Uterus (tissue), 4 donors: Measurements from ENCODE around the gene ZNF70. TPM values are rescaled to one million over a fixed set of nuclear protein-coding genes. Genes with fewer than 3 reads are reported as not detected.

ENCODE experiments used
- DNase-seq, 2 donors: peaks; one replicate each; pipeline ENCODE4 v3.0.0-alpha.2; 2019 to 2020
- H3K27ac ChIP-seq, 2 donors: fragments of 200-600 bp; sonication (generic); 1 replicate in 1 of 2; 2 replicates in 1 of 2; pipeline ENCODE4 v1.5.1; 2016 to 2018
- H3K27me3 ChIP-seq, 2 donors: fragments of 200-600 bp; sonication (generic); one replicate each; pipeline ENCODE4 v1.5.1; 2018 to 2019; ENCODE audit warnings: control low read depth in 1 of 2
- H3K36me3 ChIP-seq, 2 donors: fragments of 200-600 bp; sonication (generic); one replicate each; pipeline ENCODE4 v1.5.1; 2019; ENCODE audit warnings: control low read depth in 1 of 2
- H3K4me1 ChIP-seq, 2 donors: fragments of 200-600 bp; sonication (generic); one replicate each; pipeline ENCODE4 v1.5.1; 2018 to 2019; ENCODE audit warnings: control low read depth in 1 of 2
- H3K4me3 ChIP-seq, 2 donors: fragments of 200-600 bp; sonication (generic); 1 replicate in 1 of 2; 2 replicates in 1 of 2; pipeline ENCODE4 v1.5.1; 2018 to 2019; ENCODE audit warnings: mild to moderate bottlenecking in 1 of 2
- H3K9me3 ChIP-seq, 2 donors: fragments of 200-600 bp; sonication (generic); one replicate each; pipeline ENCODE4 v1.5.1; 2019; ENCODE audit warnings: control low read depth in 1 of 2
- CTCF ChIP-seq, 4 experiments: fragments of 200-600 bp in 2 of 4; fragments of 450-650 bp in 2 of 4; sonication (generic) in 2 of 4; IDR thresholded peaks; one replicate each; pipeline ENCODE4 v1.5.1; 2016 to 2019; ENCODE audit warnings: antibody characterized with exemption in 4 of 4, mild to moderate bottlenecking in 2 of 4, moderate library complexity in 1 of 4
- POLR2A ChIP-seq, 2 donors: fragments of 450-650 bp; IDR thresholded peaks; one replicate each; pipeline ENCODE4 v1.6.1; 2016; ENCODE audit warnings: antibody characterized with exemption in 2 of 2, mild to moderate bottlenecking in 1 of 2, moderate library complexity in 1 of 2
- intact Hi-C: fragments of 100-400 bp; cut with DNase I; formaldehyde crosslinking; loops from one replicate; pipeline ENCODE4 v1.15.1; 2023; ENCODE audit warnings: low total_unique reads
- total RNA-seq, 4 donors: library from RNA; depleted of rRNA in 3 of 4; stranded (reverse); fragments of >200 nt in 3 of 4; gene quantifications; one replicate each; pipeline versions ENCODE4 v1.1.0 to v1.2.4, GENCODE V29; 2014 to 2023
- donor health status: DM: yes; HTN: yes; CAD: no.

ZNF70 gene
- total RNA-seq = 10 to 100 TPM in 1 of 4 donors, 1 to 10 TPM in 3; 3.6 to 13.8 (median 6.2) TPM

GRCh38 chr22:23750714-23751440, at the start of gene ZNF70:
Gene ZNF70, minus strand, starts transcription at chr22:23751112. Its CDS starts 5,972 bp downstream, at chr22:23745140.
- H3K4me1 ChIP-seq = no peaks in the 10 kb centered on the region
- DNase-seq = peak; percentile 77 to 84
- peak within 1 kb of the TSS; percentile 54 to 90 for H3K4me3 ChIP-seq
- H3K27ac ChIP-seq = peak within 1 kb of the TSS; percentile 79
- intact Hi-C loops = no loop called here
- TF ChIP-seq CTCF (IDR thresholded peaks at IDR 0.05) (peak in 1 of 4 experiments; percentile 23), POLR2A (IDR thresholded peaks at IDR 0.05) (peak in 1 of 2 donors; percentile 60)
- no peaks in the 10 kb centered on the region for H3K9me3 ChIP-seq
- no peaks in the 10 kb centered on the region for H3K27me3 ChIP-seq
- no peaks in the 10 kb centered on the region for H3K36me3 ChIP-seq

DNA sequence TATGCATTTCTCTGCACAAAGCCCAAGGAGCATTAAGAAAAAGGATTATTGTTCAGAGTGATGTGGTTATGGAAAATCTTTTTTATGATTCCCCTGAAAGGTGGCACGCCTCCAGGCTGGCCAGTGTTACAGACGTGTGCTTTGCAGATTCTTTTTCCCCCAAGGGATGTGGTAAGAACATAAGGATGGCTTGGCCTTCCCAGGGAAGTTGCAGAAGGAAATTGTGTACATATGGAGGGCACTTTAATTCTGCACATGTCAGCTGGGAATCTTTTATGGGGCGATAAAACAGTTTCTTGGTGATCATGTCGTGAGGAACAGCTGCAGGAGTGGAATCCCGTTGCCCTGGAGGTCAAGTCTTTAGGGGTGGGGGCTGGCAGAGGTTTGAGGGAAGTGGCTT, 45.5 kb upstream of the ZNF70 start:
- no peaks in the 10 kb centered on the region for H3K27me3 ChIP-seq
- no peak for DNase-seq
- peaks cover 0 to 9% of the 10 kb centered on the region in 2 donors for H3K4me1 ChIP-seq
- no peaks in the 10 kb centered on the region for H3K36me3 ChIP-seq
- intact Hi-C loops = no loop called here
- TF ChIP-seq CTCF (IDR thresholded peaks at IDR 0.05) (no peak), POLR2A (IDR thresholded peaks at IDR 0.05) (no peak)
- H3K4me3 ChIP-seq = no peak overlapping the region
- H3K27ac ChIP-seq = no peak overlapping the region
- no peaks in the 10 kb centered on the region for H3K9me3 ChIP-seq

DNA sequence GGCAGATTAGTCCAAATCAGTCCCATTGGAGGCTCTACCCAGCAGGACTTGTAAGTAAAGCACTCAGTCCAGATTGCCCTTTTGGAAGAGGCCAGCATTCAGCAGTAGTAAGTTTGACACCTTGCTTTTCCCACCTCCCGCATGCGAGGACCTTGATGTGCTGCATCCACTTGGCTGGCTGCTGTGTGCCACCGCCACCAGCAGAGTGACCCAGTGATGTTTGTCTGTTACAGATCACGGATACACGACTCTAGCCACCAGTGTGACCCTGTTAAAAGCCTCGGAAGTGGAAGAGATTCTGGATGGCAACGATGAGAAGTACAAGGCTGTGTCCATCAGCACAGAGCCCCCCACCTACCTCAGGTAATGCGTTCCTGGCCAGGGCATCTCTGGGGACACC, 42.4 kb upstream of the ZNF70 start:
- TF ChIP-seq POLR2A (IDR thresholded peaks at IDR 0.05) = no peak
- no peak for TF ChIP-seq CTCF (IDR thresholded peaks at IDR 0.05)
- Histone ChIP-seq H3K9me3 (no peaks in the 10 kb centered on the region), H3K4me1 (peaks cover 14 to 16% of the 10 kb centered on the region in 2 donors), H3K27ac (no peak overlapping the region), H3K27me3 (no peaks in the 10 kb centered on the region), H3K4me3 (no peak overlapping the region), H3K36me3 (no peaks in the 10 kb centered on the region)
- intact Hi-C loops = no loop called here
- DNase-seq = no peak

GRCh38 chr22:23791738-23792645, 41.1 kb upstream of the ZNF70 start:
- Histone ChIP-seq H3K27me3 (no peaks in the 10 kb centered on the region), H3K4me3 (no peak overlapping the region), H3K4me1 (peaks cover 16 to 17% of the 10 kb centered on the region in 2 donors), H3K9me3 (no peaks in the 10 kb centered on the region), H3K27ac (peak overlapping the region; percentile 74 to 79), H3K36me3 (no peaks in the 10 kb centered on the region)
- no peak for DNase-seq
- no peak for TF ChIP-seq CTCF (IDR thresholded peaks at IDR 0.05)
- TF ChIP-seq POLR2A (IDR thresholded peaks at IDR 0.05) = no peak
- intact Hi-C loops = no loop called here
